ENCODE data around the gene NUP62. TPM values are rescaled to one million over a fixed set of nuclear protein-coding genes. Genes with fewer than 3 reads are reported as not detected.

NUP62 gene
- total and polyA plus RNA-seq, 10 donors: 17.3 to 60.9 (median 46.1) TPM

DNA sequence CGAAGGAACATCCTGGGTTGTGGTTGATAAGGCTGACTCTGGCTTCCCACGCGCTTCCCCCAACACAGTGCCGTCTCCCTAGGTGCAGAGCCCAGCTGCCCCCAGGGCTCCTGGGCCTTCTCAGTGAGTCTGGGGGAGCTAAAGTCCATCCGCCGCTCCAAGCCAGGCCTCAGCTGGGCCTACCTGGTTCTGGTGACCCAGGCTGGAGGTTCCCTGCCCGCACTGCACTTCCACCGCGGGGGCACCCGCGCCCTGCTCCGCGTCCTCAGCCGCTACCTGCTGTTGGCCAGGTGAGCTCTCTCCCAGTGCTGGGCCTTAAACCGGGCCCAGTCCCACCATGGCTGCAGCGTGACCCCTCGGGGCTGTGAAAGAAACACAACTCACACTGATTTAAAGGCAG, 48.1 kb downstream of the NUP62 start:
- no peak for TF ChIP-seq POLR2A (IDR thresholded peaks at IDR 0.05)
- TF ChIP-seq, protein P1, sequence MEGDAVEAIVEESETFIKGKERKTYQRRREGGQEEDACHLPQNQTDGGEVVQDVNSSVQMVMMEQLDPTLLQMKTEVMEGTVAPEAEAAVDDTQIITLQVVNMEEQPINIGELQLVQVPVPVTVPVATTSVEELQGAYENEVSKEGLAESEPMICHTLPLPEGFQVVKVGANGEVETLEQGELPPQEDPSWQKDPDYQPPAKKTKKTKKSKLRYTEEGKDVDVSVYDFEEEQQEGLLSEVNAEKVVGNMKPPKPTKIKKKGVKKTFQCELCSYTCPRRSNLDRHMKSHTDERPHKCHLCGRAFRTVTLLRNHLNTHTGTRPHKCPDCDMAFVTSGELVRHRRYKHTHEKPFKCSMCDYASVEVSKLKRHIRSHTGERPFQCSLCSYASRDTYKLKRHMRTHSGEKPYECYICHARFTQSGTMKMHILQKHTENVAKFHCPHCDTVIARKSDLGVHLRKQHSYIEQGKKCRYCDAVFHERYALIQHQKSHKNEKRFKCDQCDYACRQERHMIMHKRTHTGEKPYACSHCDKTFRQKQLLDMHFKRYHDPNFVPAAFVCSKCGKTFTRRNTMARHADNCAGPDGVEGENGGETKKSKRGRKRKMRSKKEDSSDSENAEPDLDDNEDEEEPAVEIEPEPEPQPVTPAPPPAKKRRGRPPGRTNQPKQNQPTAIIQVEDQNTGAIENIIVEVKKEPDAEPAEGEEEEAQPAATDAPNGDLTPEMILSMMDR (IDR thresholded peaks at IDR 0.05 in 8 of 11, conservative IDR thresholded peaks at IDR 0.05 in 3 of 11): no peak
- TF ChIP-seq POLR2AphosphoS5 (IDR thresholded peaks at IDR 0.05): no peak
- intact Hi-C loops (cut with DNase I; ENCODE audit: low total_unique reads): no loop called here
- peaks cover 9 to 77% (median 64%) of the 10 kb centered on the region in 6 donors for H3K36me3 ChIP-seq
- no peaks in the 10 kb centered on the region for H3K9me3 ChIP-seq
- H3K4me1 ChIP-seq: peaks cover 4 to 28% (median 14%) of the 10 kb centered on the region in 6 donors
- H3K27ac ChIP-seq: no peak overlapping the region
- peak; percentile 74 for DNase-seq
- WGBS, 5 donors: 94 to 98% (median 96%) methylated on average over 12 to 17 of the region's 17 CpGs
- H3K27me3 ChIP-seq (replicated peaks in 1 of 7): no peaks in the 10 kb centered on the region
- no peak overlapping the region for H3K4me3 ChIP-seq

- intact Hi-C loops (cut with DNase I; ENCODE audit: low total_unique reads): no loop called here
- peak in 1 of 3 donors; percentile 7 for TF ChIP-seq POLR2AphosphoS5 (IDR thresholded peaks at IDR 0.05)
- no peak for TF ChIP-seq POLR2A (IDR thresholded peaks at IDR 0.05)
- no peak for DNase-seq
- H3K4me1 ChIP-seq: peaks cover 9 to 34% (median 20%) of the 10 kb centered on the region in 6 donors
- H3K4me3 ChIP-seq: no peak overlapping the region
- no peaks in the 10 kb centered on the region for H3K9me3 ChIP-seq
- H3K27me3 ChIP-seq (replicated peaks in 1 of 7): no peaks in the 10 kb centered on the region
- WGBS, 5 donors: 91 to 97% (median 95%) methylated on average over 4 to 10 of the region's 10 CpGs
- peaks cover 9 to 68% (median 61%) of the 10 kb centered on the region in 6 donors for H3K36me3 ChIP-seq
- no peak overlapping the region for H3K27ac ChIP-seq
Observed at GRCh38 chr19:49880162-49880869, 49.0 kb downstream of the NUP62 start.

- 90 to 98% (median 92%) methylated on average over 12 of the region's 12 CpGs for WGBS, 5 donors
- intact Hi-C loops (cut with DNase I; ENCODE audit: low total_unique reads): no loop called here
- H3K36me3 ChIP-seq: peaks cover 9 to 63% (median 52%) of the 10 kb centered on the region in 6 donors
Observed at GRCh38 chr19:49879243-49879963, 49.9 kb downstream of the NUP62 start.

DNA sequence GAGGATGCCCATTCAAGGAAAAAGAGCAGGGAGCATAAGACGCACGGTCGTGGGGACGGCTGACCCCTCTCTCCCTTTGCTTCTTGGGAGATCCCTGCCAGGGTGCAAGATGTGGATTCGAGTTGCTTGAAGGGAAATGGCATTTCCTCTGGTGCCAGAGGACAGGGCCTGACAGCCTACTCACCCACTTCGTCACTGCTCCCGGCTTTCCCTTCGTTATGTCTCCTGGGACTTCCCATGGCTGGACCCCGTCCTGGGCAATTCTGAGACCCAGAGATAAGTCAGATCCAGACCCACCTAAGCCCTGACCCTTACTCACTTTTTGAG, 50.6 kb downstream of the NUP62 start:
- H3K9me3 ChIP-seq: no peaks in the 10 kb centered on the region
- no peaks in the 10 kb centered on the region for H3K27me3 ChIP-seq (replicated peaks in 1 of 7)
- DNase-seq: peak; percentile 75
- intact Hi-C loops (cut with DNase I; ENCODE audit: low total_unique reads): no loop called here
- H3K27ac ChIP-seq: peak overlapping the region in 7 of 8 donors; percentile 96 to 100 (median 99)
- H3K36me3 ChIP-seq: peaks cover 9 to 63% (median 46%) of the 10 kb centered on the region in 6 donors
- TF ChIP-seq POLR2A (IDR thresholded peaks at IDR 0.05): no peak
- no peak for TF ChIP-seq POLR2AphosphoS5 (IDR thresholded peaks at IDR 0.05)
- 86 to 92% (median 86%) methylated on average over 9 of the region's 9 CpGs for WGBS, 5 donors
- H3K4me1 ChIP-seq: peaks cover 10 to 45% (median 26%) of the 10 kb centered on the region in 6 donors
- peak overlapping the region in 6 of 8 donors; percentile 72 to 87 (median 82) for H3K4me3 ChIP-seq

More at GRCh38 chr19:49879243-49879963, 49.9 kb downstream of the NUP62 start:
- H3K4me1 ChIP-seq: peaks cover 10 to 43% (median 26%) of the 10 kb centered on the region in 6 donors
- TF ChIP-seq, protein P1 (IDR thresholded peaks at IDR 0.05 in 8 of 11, conservative IDR thresholded peaks at IDR 0.05 in 3 of 11): no peak
- TF ChIP-seq POLR2AphosphoS5 (IDR thresholded peaks at IDR 0.05) (no peak), POLR2A (IDR thresholded peaks at IDR 0.05) (no peak)
- peak overlapping the region in 3 of 8 donors; percentile 2 to 100 (median 99) for H3K27ac ChIP-seq
- no peaks in the 10 kb centered on the region for H3K9me3 ChIP-seq
- H3K27me3 ChIP-seq (replicated peaks in 1 of 7): no peaks in the 10 kb centered on the region
- peak; percentile 80 for DNase-seq
- no peak overlapping the region for H3K4me3 ChIP-seq

All from spleen (tissue), 11 donors.